Measurements from ENCODE around the gene GCSH. TPM values are rescaled to one million over a fixed set of nuclear protein-coding genes. Genes with fewer than 3 reads are reported as not detected.

GCSH gene
- total RNA-seq, 1 donor from 2014 or later, result 31.6 TPM

DNA sequence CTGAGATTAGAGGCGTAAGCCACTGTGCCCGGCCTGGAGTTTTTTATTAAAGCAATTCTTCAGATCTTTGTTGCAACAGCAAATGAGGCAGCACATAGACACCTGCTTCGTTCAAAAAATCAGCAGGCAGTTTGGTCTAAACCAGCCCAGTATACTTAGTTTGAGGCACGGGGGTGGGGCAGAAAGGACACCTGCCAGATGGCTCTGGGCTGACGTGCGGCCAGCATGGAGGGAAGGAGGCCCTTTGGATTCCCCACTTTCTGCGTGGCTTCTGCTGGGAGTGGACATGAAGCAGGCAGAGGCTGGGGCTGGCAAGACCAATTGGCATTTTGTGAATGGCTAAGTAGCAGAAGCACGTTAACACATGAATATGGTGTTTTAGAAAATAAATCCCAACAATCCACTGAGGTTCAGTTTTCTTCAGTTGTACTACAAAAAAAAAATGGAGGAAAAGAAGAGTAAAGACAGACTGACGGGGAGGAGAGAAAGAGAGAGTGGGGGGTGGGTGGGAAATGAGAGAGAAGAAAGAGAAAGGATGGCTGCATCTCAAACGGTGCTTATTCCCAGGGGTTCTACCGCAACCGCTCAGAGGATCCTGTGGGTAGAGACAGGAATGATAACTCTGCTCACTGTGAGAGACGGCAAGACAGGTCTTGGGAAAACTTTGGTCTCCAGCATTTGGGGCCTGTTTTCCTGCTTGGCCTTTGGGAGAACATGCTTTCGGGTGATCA lies 35.5 kb downstream of the GCSH start:
- TF ChIP-seq CTCF (IDR thresholded peaks at IDR 0.05; ENCODE audit: unreplicated experiment), result no peak
- H3K4me1 Mint-ChIP-seq, result no peaks in the 10 kb centered on the region
- no peaks in the 10 kb centered on the region for H3K9me3 Mint-ChIP-seq
- no peak overlapping the region for H3K27ac Mint-ChIP-seq
- H3K36me3 Mint-ChIP-seq, result no peaks in the 10 kb centered on the region
- no peak overlapping the region for H3K4me3 Mint-ChIP-seq
- no peak for DNase-seq (ENCODE audit: low spot score in 2 of 2, unreplicated experiment in 2 of 2)
- no peaks in the 10 kb centered on the region for H3K27me3 Mint-ChIP-seq (ENCODE audit: low read depth)

DNA sequence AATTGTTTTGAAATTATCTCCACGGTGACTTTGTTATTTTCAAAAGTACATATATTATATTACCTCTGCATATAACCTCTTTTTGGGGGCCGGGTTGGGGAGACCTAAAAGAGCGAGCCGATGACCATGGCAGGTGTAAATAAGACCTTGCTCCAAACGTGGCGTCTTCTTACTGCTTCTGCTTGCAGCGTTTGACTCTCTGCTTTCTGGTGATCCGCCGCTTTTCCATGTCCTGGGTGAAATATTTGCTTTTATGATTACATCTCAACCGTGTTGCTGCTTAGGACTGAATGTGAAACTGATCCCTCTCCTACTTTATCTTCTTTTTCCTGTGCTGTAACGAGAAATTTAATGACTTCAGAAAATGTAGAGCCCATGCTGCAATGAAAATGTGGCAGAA lies 42.4 kb downstream of the GCSH start:
- Mint-ChIP-seq H3K9me3 (peaks cover 24% of the 10 kb centered on the region), H3K27ac (peak overlapping the region; percentile 1), H3K27me3 (ENCODE audit: low read depth) (no peaks in the 10 kb centered on the region), H3K4me3 (no peak overlapping the region), H3K4me1 (peaks cover 6% of the 10 kb centered on the region), H3K36me3 (peaks cover 17% of the 10 kb centered on the region)
- TF ChIP-seq CTCF (IDR thresholded peaks at IDR 0.05; ENCODE audit: unreplicated experiment), result no peak
- DNase-seq (ENCODE audit: low spot score in 2 of 2, unreplicated experiment in 2 of 2), result no peak

DNA sequence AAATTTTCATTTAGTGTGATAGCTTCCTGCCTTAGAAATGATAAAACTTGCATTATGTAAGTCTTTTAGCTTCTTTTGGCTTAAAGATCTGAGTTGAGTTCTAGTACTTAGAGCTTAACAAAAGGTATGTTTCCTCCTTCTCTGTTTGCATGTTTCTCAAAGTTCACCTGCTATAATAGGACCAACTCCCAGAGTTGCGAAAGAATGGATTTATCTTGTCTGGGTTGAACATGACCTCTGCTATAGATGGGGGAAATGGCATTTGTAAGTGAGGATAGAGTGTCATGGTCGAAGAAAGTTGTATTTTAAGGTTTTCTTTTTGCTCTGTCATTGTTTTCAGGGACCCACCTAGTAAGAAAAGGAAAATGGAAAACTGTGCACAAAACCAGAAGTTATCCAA lies 53.4 kb downstream of the GCSH start:
- Mint-ChIP-seq H3K27ac (no peak overlapping the region), H3K27me3 (ENCODE audit: low read depth) (no peaks in the 10 kb centered on the region), H3K36me3 (peaks cover 49% of the 10 kb centered on the region), H3K4me1 (peaks cover 23% of the 10 kb centered on the region), H3K4me3 (no peak overlapping the region), H3K9me3 (no peaks in the 10 kb centered on the region)
- TF ChIP-seq CTCF (IDR thresholded peaks at IDR 0.05; ENCODE audit: unreplicated experiment), result no peak
- no peak for DNase-seq (ENCODE audit: low spot score in 2 of 2, unreplicated experiment in 2 of 2)

- Mint-ChIP-seq H3K27me3 (ENCODE audit: low read depth) (no peaks in the 10 kb centered on the region), H3K36me3 (peaks cover 45% of the 10 kb centered on the region), H3K27ac (peak overlapping the region; percentile 83), H3K4me3 (no peak overlapping the region), H3K4me1 (peaks cover 31% of the 10 kb centered on the region), H3K9me3 (no peaks in the 10 kb centered on the region)
- no peak for DNase-seq (ENCODE audit: low spot score in 2 of 2, unreplicated experiment in 2 of 2)
- no peak for TF ChIP-seq CTCF (IDR thresholded peaks at IDR 0.05; ENCODE audit: unreplicated experiment)
Measured at GRCh38 chr16:81041696-81042095, 54.5 kb downstream of the GCSH start.

DNA sequence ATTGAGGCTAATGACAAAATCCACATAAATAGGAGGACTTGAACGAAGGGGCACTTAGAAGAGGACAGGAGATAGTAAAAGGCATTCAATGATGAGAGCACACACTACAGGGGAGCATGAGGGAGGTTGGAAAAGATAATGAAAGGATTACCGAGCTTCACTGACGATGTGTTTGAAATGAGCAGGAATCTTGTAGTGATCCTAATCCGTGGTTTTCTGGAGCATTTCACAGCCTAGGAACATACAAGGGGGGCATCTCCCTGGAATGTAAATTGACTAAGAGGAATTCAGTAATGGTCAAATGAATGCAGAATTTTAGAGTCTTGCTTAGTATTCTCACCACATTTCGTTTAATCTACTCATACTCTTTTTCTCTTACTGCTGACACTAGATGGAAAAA lies 55.4 kb downstream of the GCSH start:
- Mint-ChIP-seq H3K4me3 (no peak overlapping the region), H3K27me3 (ENCODE audit: low read depth) (no peaks in the 10 kb centered on the region), H3K4me1 (peaks cover 34% of the 10 kb centered on the region), H3K36me3 (peaks cover 44% of the 10 kb centered on the region), H3K9me3 (no peaks in the 10 kb centered on the region), H3K27ac (peak overlapping the region; percentile 22)
- DNase-seq (ENCODE audit: low spot score in 2 of 2, unreplicated experiment in 2 of 2), result no peak
- TF ChIP-seq CTCF (IDR thresholded peaks at IDR 0.05; ENCODE audit: unreplicated experiment), result no peak

All from mesothelial cell of epicardium (in vitro differentiated cells).